CD4-positive, alpha-beta T cell treated with Interleukin-1 beta for 1 hour (primary cell): ENCODE measurements around the gene LBH.

Experiments used
- DNase-seq, 2 donors: peaks; one replicate each; pipeline ENCODE4 v3.0.0-alpha.2; 2020 to 2022

LBH gene

GRCh38 chr2:30217644-30218337 is 13.5 kb upstream of the LBH start:
- no peak for DNase-seq

- DNase-seq: no peak
These were observed 13.0 kb upstream of the LBH start for GRCh38 chr2:30218338-30218713.

- no peak for DNase-seq
These were observed 12.5 kb upstream of the LBH start for GRCh38 chr2:30218814-30219213.

DNA sequence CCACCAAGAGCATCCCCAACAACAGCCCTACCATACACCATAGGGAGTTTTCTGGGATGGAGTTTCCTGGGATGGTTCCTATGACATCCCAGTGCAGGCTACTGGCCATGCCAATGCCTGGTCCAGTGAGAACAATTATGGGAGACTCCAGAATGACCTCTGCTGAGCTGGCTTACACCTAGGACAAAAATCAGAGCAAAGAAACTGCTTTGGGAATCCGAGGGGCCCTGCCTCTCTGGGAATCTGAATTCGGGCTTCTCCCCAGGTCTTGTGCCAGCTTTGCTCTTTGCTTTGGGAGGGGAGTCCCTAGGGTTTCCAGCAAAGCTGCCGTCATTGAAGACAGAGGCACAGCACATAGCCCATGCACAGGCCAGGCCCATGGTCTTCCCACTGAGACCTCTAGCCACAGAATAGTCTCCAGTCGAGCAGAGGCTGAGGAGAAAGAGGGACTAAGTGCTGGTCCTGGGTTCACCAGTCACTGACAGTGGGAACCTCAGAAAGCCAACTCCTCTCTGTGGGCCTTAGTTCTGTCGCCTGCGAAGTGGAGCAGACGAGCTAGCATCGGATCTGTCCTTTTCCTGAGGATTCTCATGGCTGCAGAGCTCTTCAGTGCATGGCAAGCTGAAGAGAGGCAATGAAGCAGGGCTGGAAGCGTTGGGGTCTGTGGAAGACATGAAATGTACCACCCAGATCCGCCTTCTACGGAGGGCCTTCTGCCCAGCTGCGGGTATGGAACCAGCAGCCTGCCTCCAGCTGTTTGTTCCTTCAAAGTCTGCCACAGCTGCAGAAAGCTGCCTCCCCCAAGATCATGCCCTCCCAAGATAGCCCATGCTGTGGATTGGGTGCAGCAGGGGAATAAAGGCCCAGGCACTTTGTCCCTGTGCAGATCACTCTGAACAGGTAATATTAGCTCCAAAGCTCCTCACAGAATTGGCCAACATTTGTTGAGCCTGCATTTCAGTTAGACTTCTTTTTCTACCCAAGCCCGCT is 11.2 kb upstream of the LBH start:
- no peak for DNase-seq

DNA sequence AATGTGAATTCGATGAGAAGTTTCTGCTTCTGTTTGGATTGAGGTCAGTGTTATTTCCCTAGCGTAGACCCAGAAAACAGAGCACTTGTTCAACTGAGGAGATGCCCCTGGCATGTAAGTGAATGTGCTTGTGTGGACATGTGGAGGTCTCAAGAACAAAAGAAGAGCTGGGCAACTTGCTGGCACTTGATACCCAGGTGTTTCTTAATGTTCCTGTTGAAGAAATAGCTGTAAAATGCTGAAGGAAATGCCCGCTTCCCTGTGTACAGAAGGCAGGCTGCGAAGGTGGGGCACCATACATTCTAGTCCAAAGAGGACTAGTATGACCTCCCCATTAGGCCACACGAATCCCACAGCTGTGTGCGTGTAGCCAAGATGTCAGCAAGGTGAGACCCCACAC is 9.8 kb upstream of the LBH start:
- DNase-seq: no peak

GRCh38 chr2:30222031-30222430 is 9.3 kb upstream of the LBH start:
- DNase-seq: no peak

GRCh38 chr2:30222636-30223360 is 8.5 kb upstream of the LBH start:
- DNase-seq: no peak

- peak; percentile 38 to 41 for DNase-seq
These were observed 7.9 kb upstream of the LBH start for GRCh38 chr2:30223413-30223874.

DNA sequence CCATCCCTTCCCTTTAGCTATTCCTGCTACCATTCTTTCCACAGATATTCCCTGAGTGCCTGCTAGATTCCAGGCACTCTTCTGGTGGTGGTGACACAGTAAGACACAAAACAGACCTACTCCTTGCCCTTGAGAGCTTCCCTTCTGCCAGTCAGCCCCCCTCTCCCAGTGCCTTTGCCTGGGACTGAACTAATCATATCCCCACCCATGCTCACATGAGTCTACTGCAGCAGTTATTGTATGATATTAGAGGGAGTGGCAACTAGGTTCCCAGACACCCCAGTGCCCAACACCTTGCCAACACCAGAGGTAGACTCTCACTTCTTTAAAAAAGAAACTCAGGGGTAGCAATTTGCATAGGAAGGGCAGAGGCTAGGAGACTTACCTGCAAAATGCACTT is 7.2 kb upstream of the LBH start:
- no peak for DNase-seq

DNA sequence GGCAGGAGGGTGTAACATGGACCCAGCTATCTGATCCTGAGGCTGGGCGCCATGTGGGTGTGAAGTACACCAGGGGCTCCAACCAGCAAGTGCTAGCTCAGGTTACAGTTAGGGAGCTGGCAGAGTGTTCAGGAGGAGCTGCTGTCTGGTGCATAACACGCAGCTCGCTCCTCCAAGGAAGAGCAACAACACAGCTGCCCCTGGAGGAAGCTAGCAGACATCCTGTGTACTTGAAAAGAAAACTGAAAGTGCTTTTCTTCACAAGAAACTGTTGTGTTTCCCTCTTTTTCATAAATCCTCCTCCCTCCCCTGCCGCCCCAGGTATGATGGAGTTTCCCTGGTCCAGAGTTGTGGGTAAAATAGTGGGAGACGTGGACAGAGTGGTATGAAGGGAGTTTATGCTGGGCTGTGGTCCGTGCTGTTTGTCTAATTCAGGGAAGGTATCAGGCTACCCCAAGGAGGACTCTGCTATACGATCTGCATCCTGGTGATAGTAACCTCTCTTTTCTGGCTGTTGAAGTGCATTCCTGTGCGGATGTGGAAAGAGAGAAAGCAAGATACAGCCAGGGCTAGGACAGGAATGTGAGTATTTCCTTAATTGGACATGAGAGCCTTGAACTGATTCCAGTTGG is 6.1 kb upstream of the LBH start:
- DNase-seq: peak; percentile 53 to 60

DNA sequence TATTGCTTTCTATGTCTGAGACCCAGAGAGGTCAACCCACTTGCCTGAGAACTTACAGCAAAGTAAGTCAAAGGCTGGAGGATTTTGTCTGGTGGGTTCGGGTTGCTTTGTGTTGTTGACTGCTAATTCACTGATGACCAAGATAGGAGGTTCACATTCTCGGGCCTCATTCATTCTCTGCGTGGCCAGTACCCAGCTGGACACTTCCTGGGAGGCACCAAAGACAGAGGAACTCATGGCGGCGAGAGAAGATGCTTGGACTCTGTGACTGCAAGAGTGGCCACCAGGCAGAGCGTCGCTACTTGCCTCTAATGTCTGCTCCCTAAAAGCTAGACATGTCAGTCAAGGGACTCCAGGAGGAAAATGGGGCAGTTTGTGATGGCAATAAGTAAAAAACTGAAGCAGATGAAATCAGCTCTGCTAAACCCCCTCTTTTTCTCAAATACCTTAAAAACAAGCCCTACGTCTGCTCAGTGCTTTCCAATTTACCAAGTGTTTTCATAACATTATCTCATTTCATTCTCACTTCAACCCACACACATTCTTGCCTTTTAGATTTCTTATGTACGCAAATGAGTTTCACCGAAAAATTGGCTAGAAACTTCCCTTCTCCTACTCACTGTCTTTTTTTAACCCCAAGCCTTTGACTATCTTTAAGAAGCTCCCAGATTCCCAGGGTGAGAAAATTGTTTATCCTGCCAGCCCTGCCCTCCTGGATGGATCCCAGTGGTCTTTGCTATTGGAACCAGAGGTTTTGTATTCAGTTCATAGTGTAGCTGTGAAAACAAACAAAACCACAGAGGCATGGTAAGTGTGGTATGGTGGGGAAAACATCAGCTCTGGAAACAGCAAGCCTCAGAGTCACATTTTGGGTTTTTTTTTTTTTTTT is 4.9 kb upstream of the LBH start:
- peak in 1 of 2 donors; percentile 33 for DNase-seq

DNA sequence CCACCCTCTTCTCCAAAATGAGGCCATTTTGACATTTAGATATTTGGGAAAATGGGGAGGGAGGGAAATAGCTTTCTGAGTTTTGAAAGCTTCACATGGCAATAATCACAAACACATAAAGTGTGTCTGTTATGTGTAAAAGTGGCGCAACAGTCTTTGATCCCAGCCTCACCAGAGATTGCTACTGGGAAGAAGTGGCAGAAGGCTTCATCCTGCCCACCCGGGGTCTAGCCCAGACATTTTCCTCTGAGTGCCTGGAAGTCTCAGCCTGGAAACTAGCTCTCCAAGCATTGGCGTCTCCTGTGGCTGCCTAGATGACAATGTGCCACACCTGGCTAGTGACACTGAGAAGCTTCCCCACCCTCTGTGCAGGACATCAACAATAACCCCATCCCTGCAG is 1.7 kb upstream of the LBH start:
- no peak for DNase-seq

DNA sequence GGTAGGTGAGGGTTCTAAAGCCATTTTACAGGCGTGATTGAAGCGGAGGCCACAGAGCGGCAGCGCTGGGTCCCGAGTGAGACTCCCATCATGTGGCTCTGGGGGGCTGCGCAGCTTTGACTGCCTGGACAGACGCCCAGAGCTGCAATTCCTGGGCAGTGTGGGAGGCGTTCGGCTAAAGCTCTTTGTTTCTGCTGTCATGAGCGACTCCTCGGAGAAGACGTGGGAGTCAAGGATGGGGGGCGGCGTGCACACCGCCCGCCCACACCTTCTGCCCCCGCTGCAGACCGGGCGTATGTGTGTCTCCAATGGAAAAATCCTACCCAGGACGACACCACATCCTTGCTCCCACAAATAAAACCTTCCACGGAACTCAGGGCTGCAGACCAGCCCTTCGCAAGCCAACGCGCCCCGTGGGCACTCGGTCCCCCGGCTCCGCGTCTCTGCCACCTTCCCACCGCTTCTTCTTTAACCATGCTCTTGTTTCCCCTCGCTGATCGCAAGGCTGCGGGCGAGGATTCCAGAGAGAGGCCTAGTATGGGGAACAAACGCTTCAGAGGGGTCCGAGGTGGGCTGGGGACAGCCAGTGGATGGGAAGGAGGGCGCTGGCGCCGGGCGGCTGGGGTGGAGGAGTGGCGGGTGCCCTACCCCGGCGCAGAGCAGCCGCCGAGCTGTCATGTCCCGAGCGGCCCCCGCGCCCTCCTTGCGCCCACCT is 680 bp upstream of the LBH start:
- no peak for DNase-seq

- DNase-seq: peak; percentile 82 to 89
These were observed 864 bp downstream of the LBH start for GRCh38 chr2:30231996-30232800.

GRCh38 chr2:30232801-30233130 is 1.4 kb downstream of the LBH start:
- peak; percentile 38 to 52 for DNase-seq

DNA sequence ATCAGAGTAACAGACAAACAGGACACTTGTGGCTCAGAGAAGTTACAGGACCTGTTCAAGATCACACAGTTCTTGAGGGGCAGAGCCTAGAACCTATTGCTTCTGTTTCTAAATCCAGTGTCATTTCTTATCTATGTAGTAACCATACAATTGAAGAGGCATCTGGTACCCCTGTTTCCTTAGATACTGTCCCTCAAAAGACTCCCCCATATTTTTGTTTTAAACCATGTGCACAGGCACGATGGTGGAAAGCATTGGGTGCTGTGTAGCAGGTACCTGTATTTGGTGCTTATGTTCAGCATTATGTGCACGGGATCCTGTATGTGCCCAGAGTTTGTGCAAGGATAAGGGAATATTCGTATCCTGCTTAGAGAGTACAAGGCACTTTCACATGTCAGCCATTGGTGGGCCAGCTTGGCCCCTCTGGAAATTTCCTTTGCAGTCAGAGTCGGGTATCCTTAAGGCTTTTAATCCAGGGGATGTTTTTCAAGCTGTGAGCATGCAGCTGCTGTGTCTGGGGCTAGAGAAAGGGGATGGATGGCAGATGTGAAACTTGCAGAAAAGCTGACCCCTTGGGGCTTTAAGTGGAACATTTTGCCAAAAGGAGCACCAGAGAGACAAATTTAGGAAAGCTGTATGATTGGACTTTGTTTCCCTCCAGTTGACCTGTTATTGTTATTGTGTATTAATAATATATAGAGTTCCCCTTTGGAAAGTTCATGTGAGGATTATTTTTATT is 2.1 kb downstream of the LBH start:
- DNase-seq: no peak

DNA sequence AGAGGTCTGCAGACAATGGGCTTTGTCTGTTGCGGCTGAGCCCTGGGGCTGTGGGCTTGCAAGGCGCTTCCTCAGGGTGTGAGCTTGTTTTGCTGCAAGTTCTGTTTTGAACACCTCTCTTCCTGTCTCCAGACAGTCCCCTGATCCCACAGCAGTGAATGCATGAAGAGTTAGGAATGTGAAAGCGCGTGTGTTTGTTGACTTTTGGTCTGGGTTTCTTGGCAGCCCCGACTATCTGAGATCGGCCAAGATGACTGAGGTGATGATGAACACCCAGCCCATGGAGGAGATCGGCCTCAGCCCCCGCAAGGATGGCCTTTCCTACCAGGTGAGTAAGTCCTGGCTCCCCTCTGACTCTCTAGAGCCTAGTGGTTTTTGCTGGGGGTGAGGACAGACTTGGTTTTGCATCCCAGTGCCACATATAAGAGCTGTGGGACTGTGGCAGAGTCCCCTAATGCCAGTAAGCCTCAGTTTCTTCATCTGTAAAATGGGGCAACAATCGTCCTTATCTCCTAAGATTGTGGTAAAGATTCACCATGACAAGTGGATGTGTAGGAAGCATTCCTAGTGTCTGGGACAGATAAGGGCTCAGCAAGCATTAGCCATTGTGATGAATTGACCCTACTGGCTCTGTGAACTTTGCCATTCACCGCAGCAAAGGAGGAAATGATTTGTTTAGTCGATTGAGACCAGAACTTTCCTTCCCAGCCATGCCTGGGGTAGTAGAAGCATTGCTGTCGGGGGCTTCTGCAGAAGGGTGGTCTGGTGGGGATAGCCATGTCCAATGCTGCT is 3.0 kb downstream of the LBH start:
- DNase-seq: no peak

DNA sequence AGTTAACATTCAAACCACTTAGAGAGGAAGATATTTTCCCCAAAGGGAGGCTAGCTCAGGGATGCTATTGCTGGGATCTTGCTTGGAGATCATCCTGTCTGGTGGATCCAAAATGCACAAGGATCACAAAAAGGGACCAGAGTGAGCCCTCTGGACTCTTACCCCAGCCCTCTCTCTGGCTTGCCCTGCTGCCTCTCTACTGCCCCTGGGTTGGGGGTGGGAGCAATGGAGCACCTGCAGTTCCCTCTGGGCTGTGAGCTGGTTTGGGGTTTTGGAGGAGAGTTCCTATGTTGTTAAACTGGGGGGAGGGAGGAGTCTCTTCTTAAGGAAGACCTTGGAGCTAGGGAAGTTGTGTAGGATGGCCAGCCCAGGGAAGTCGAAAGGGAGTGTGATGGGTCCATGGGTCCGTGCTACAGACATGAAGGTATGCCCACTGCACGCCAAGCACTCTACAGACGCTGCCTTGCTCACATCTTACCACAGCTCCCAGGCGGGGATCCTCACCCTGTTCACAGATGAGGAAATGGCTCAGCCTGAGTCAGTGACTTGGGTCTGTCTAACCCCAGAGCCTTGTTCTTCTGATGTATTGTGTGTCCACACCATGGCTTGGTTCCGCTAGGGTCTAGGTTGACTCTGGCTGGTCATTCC is 3.8 kb downstream of the LBH start:
- peak; percentile 38 to 46 for DNase-seq
